Measurements from ENCODE around the gene GLI3.

- no peak for TF ChIP-seq CTCF (conservative IDR thresholded peaks at IDR 0.05; ENCODE audit: low read length)
- TF ChIP-seq EZH2phosphoT487 (IDR thresholded peaks at IDR 0.05; ENCODE audit: borderline replicate concordance) = no peak
These were observed 156.0 kb downstream of the GLI3 start for GRCh38 chr7:42080841-42081586.

Measured in Loucy (cell line).